ENCODE results near the gene GRAMD2B. TPM values are rescaled to one million over a fixed set of nuclear protein-coding genes. Genes with fewer than 3 reads are reported as not detected.

GRAMD2B gene
- total and polyA plus RNA-seq, 2 experiments from 2014 or later: 18.9 to 32.5 TPM

DNA sequence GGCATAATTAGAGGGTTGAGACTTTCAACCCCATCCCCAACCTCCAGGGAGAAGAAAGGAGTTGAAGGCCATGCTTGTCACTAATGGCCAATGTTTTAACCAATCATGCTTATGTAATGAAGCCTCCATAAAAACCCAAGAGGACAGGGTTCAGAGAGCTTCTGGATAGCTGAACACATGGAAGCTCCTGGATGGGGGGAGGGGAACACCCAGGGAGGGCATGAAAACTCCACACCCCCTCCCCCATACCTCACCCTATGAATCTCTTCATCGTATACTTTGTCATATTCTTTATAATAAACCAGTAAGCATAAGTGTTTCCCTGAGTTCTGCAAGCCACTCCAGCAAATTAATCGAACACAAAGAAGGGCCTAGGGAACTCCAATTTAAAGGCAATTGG is 90.1 kb downstream of the GRAMD2B start:
- no peak for DNase-seq (ENCODE audit: low spot score)
- no peaks in the 10 kb centered on the region for H3K27me3 ChIP-seq
- no peaks in the 10 kb centered on the region for H3K79me2 ChIP-seq
- H3K4me1 ChIP-seq (ENCODE audit: insufficient read depth): no peaks in the 10 kb centered on the region
- no peaks in the 10 kb centered on the region for H4K20me1 ChIP-seq (ENCODE audit: insufficient read depth, poor library complexity, severe bottlenecking)
- H3K4me2 ChIP-seq: no peak overlapping the region
- no peak overlapping the region for H3K4me3 ChIP-seq
- H3K36me3 ChIP-seq (replicated peaks; ENCODE audit: insufficient read depth, low read depth): no peaks in the 10 kb centered on the region
- TF ChIP-seq EZH2 (IDR thresholded peaks at IDR 0.05; ENCODE audit: borderline replicate concordance): no peak
- TF ChIP-seq EZH2phosphoT487 (IDR thresholded peaks at IDR 0.05; ENCODE audit: low read depth, severe bottlenecking, unreplicated experiment): no peak
- TF ChIP-seq, protein P1, sequence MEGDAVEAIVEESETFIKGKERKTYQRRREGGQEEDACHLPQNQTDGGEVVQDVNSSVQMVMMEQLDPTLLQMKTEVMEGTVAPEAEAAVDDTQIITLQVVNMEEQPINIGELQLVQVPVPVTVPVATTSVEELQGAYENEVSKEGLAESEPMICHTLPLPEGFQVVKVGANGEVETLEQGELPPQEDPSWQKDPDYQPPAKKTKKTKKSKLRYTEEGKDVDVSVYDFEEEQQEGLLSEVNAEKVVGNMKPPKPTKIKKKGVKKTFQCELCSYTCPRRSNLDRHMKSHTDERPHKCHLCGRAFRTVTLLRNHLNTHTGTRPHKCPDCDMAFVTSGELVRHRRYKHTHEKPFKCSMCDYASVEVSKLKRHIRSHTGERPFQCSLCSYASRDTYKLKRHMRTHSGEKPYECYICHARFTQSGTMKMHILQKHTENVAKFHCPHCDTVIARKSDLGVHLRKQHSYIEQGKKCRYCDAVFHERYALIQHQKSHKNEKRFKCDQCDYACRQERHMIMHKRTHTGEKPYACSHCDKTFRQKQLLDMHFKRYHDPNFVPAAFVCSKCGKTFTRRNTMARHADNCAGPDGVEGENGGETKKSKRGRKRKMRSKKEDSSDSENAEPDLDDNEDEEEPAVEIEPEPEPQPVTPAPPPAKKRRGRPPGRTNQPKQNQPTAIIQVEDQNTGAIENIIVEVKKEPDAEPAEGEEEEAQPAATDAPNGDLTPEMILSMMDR (IDR thresholded peaks at IDR 0.05; ENCODE audit: poor library complexity): no peak
- WGBS (ENCODE audit: low lambda C conversion rate, missing lambda C conversion rate): 94% methylated on average over 2 of the region's 2 CpGs
- H2AFZ ChIP-seq: no peak overlapping the region
- no peaks in the 10 kb centered on the region for H3K9me3 ChIP-seq (ENCODE audit: low read depth)
- no peak overlapping the region for H3K27ac ChIP-seq
- H3K9me2 ChIP-seq (replicated peaks; ENCODE audit: insufficient read depth): no peaks in the 10 kb centered on the region

DNA sequence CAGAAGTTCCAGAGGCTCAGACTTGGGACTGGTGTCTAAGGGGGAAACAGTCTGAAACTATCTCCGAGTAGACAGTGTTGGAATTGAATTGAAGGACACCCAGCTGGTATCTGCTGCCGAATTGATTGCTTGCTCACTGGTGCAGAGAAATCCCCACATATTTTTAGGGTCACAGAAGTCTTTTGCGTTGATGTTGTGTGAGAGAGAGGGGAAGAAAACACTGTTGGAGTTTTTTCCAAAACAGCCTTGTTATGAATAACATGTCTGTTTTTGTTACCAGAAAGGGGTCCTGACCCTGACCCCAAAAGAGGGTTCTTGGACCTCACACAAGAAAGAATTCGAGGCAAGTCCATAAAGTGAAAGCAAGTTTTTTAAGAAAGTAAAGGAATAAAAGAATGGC is 90.5 kb downstream of the GRAMD2B start:
- DNase-seq (ENCODE audit: low spot score): no peak
- Histone ChIP-seq H3K4me2 (no peak overlapping the region), H3K4me3 (no peak overlapping the region), H3K27me3 (no peaks in the 10 kb centered on the region), H3K4me1 (ENCODE audit: insufficient read depth) (no peaks in the 10 kb centered on the region), H3K9me3 (ENCODE audit: low read depth) (no peaks in the 10 kb centered on the region), H2AFZ (no peak overlapping the region), H3K9me2 (replicated peaks; ENCODE audit: insufficient read depth) (no peaks in the 10 kb centered on the region), H3K27ac (no peak overlapping the region), H3K36me3 (replicated peaks; ENCODE audit: insufficient read depth, low read depth) (no peaks in the 10 kb centered on the region), H4K20me1 (ENCODE audit: insufficient read depth, poor library complexity, severe bottlenecking) (no peaks in the 10 kb centered on the region), H3K79me2 (no peaks in the 10 kb centered on the region)
- 92% methylated on average over 4 of the region's 4 CpGs for WGBS (ENCODE audit: low lambda C conversion rate, missing lambda C conversion rate)
- no peak for TF ChIP-seq EZH2phosphoT487 (IDR thresholded peaks at IDR 0.05; ENCODE audit: low read depth, severe bottlenecking, unreplicated experiment)
- TF ChIP-seq EZH2 (IDR thresholded peaks at IDR 0.05; ENCODE audit: borderline replicate concordance): no peak
- TF ChIP-seq, protein P1 (IDR thresholded peaks at IDR 0.05; ENCODE audit: poor library complexity): no peak

DNA sequence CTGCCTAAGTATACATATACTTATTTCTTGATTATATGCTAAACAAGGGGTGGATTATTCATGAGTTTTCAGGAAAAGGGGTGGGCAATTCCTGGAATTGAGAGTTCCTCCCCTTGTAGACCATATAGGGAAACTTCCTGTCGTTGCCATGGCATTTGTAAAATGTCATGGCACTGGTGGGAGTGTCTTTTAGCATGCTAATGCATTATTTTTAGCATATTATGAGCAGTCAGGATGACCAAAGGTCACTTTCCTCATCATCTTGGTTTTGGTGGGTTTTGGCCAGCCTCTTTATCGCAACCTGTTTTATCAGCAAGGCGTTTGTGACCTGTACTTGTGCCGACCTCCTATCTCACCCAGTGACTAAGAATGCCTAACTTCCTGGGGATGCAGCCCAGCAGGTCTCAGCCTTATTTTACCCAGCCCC is 90.9 kb downstream of the GRAMD2B start:
- H3K4me1 ChIP-seq (ENCODE audit: insufficient read depth): no peaks in the 10 kb centered on the region
- H3K27ac ChIP-seq: no peak overlapping the region
- no peaks in the 10 kb centered on the region for H3K27me3 ChIP-seq
- no peaks in the 10 kb centered on the region for H3K36me3 ChIP-seq (replicated peaks; ENCODE audit: insufficient read depth, low read depth)
- no peak overlapping the region for H3K4me3 ChIP-seq
- no peaks in the 10 kb centered on the region for H3K9me2 ChIP-seq (replicated peaks; ENCODE audit: insufficient read depth)
- H4K20me1 ChIP-seq (ENCODE audit: insufficient read depth, poor library complexity, severe bottlenecking): no peaks in the 10 kb centered on the region
- TF ChIP-seq EZH2phosphoT487 (IDR thresholded peaks at IDR 0.05; ENCODE audit: low read depth, severe bottlenecking, unreplicated experiment) (no peak), EZH2 (IDR thresholded peaks at IDR 0.05; ENCODE audit: borderline replicate concordance) (no peak)
- TF ChIP-seq, protein P1 (IDR thresholded peaks at IDR 0.05; ENCODE audit: poor library complexity): no peak
- 82% methylated on average over 4 of the region's 4 CpGs for WGBS (ENCODE audit: low lambda C conversion rate, missing lambda C conversion rate)
- H3K9me3 ChIP-seq (ENCODE audit: low read depth): no peaks in the 10 kb centered on the region
- no peak overlapping the region for H3K4me2 ChIP-seq
- H3K79me2 ChIP-seq: no peaks in the 10 kb centered on the region
- no peak overlapping the region for H2AFZ ChIP-seq
- DNase-seq (ENCODE audit: low spot score): no peak
